ENCODE data around the gene PHF8.

PHF8 gene

GRCh38 chrX:53918702-53919101 is 125.6 kb downstream of the PHF8 start:
- H3K9me3 ChIP-seq (replicated peaks in 1 of 2; ENCODE audit: control insufficient read depth in 2 of 2, insufficient read depth in 1 of 2, low read depth in 1 of 2, low read length in 2 of 2) = no peaks in the 10 kb centered on the region
- H2BK12ac ChIP-seq (ENCODE audit: low read length) = no peak overlapping the region
- no peak overlapping the region for H2AK5ac ChIP-seq (ENCODE audit: low read depth, low read length)
- H4K8ac ChIP-seq (ENCODE audit: low read depth, low read length) = no peak overlapping the region
- H3K4me3 ChIP-seq (ENCODE audit: low read length in 2 of 2) = no peak overlapping the region
- no peak overlapping the region for H3K4me2 ChIP-seq (ENCODE audit: insufficient read depth, low read length, poor library complexity, severe bottlenecking)
- H3K27me3 ChIP-seq (ENCODE audit: control insufficient read depth in 3 of 3, insufficient read depth in 3 of 3, low read depth in 1 of 3, low read length in 3 of 3) = peaks cover 0 to 2% (median 0%) of the 10 kb centered on the region in 3 experiments
- no peak overlapping the region for H3K9ac ChIP-seq (ENCODE audit: low read depth, low read length, poor library complexity)
- H4K91ac ChIP-seq (ENCODE audit: low read depth, low read length, poor library complexity) = no peak overlapping the region
- no peaks in the 10 kb centered on the region for H3K36me3 ChIP-seq (replicated peaks in 1 of 2; ENCODE audit: control insufficient read depth in 2 of 2, insufficient read depth in 2 of 2, low read length in 2 of 2)
- no peak overlapping the region for H3K14ac ChIP-seq (ENCODE audit: low read length)
- H3K4ac ChIP-seq (ENCODE audit: low read length) = no peak overlapping the region
- no peak overlapping the region for H3K18ac ChIP-seq (ENCODE audit: low read length)
- no peak overlapping the region for H2BK120ac ChIP-seq (ENCODE audit: low read depth, low read length)
- no peaks in the 10 kb centered on the region for H3K4me1 ChIP-seq (ENCODE audit: control insufficient read depth in 2 of 2, insufficient read depth in 1 of 2, low read depth in 1 of 2, low read length in 2 of 2)
- no peak for DNase-seq (ENCODE audit: low spot score)
- H2BK15ac ChIP-seq (ENCODE audit: low read length) = no peak overlapping the region
- no peak overlapping the region for H2BK5ac ChIP-seq (ENCODE audit: low read length)
- no peak overlapping the region for H3K23ac ChIP-seq (ENCODE audit: low read depth, low read length, poor library complexity)
- no peaks in the 10 kb centered on the region for H3K79me1 ChIP-seq (ENCODE audit: low read depth, low read length)
- H2AFZ ChIP-seq (ENCODE audit: low read length) = no peak overlapping the region
- H3K27ac ChIP-seq (replicated peaks; ENCODE audit: low read length) = no peak overlapping the region

GRCh38 chrX:53900623-53901022 is 143.7 kb downstream of the PHF8 start:
- Histone ChIP-seq H3K4ac (ENCODE audit: low read length) (no peak overlapping the region), H4K8ac (ENCODE audit: low read depth, low read length) (no peak overlapping the region), H3K4me3 (ENCODE audit: low read length in 2 of 2) (no peak overlapping the region), H2AFZ (ENCODE audit: low read length) (no peak overlapping the region), H3K36me3 (replicated peaks in 1 of 2; ENCODE audit: control insufficient read depth in 2 of 2, insufficient read depth in 2 of 2, low read length in 2 of 2) (no peaks in the 10 kb centered on the region), H2BK12ac (ENCODE audit: low read length) (no peak overlapping the region), H2BK120ac (ENCODE audit: low read depth, low read length) (no peak overlapping the region), H4K91ac (ENCODE audit: low read depth, low read length, poor library complexity) (no peak overlapping the region), H3K9me3 (replicated peaks in 1 of 2; ENCODE audit: control insufficient read depth in 2 of 2, insufficient read depth in 1 of 2, low read depth in 1 of 2, low read length in 2 of 2) (no peaks in the 10 kb centered on the region), H2BK15ac (ENCODE audit: low read length) (no peak overlapping the region), H3K27ac (replicated peaks; ENCODE audit: low read length) (no peak overlapping the region), H3K9ac (ENCODE audit: low read depth, low read length, poor library complexity) (no peak overlapping the region), H3K23ac (ENCODE audit: low read depth, low read length, poor library complexity) (no peak overlapping the region), H2AK5ac (ENCODE audit: low read depth, low read length) (no peak overlapping the region), H3K27me3 (ENCODE audit: control insufficient read depth in 3 of 3, insufficient read depth in 3 of 3, low read depth in 1 of 3, low read length in 3 of 3) (no peaks in the 10 kb centered on the region), H3K79me1 (ENCODE audit: low read depth, low read length) (no peaks in the 10 kb centered on the region), H2BK5ac (ENCODE audit: low read length) (no peak overlapping the region), H3K4me1 (ENCODE audit: control insufficient read depth in 2 of 2, insufficient read depth in 1 of 2, low read depth in 1 of 2, low read length in 2 of 2) (no peaks in the 10 kb centered on the region), H3K14ac (ENCODE audit: low read length) (no peak overlapping the region), H3K18ac (ENCODE audit: low read length) (no peak overlapping the region), H3K4me2 (ENCODE audit: insufficient read depth, low read length, poor library complexity, severe bottlenecking) (no peak overlapping the region)
- WGBS, 2 donors (ENCODE audit: extremely low coverage in 2 of 2, insufficient read length in 2 of 2, insufficient replicate concordance in 1 of 2) = no CpG with 5 or more reads among the region's 5 CpGs
- DNase-seq (ENCODE audit: low spot score) = no peak

GRCh38 chrX:53895270-53895669 is 149.0 kb downstream of the PHF8 start:
- Histone ChIP-seq H2AFZ (ENCODE audit: low read length) (no peak overlapping the region), H3K4me2 (ENCODE audit: insufficient read depth, low read length, poor library complexity, severe bottlenecking) (no peak overlapping the region), H2BK5ac (ENCODE audit: low read length) (no peak overlapping the region), H3K9ac (ENCODE audit: low read depth, low read length, poor library complexity) (no peak overlapping the region), H3K4ac (ENCODE audit: low read length) (no peak overlapping the region), H3K79me1 (ENCODE audit: low read depth, low read length) (no peaks in the 10 kb centered on the region), H3K14ac (ENCODE audit: low read length) (no peak overlapping the region), H3K9me3 (replicated peaks in 1 of 2; ENCODE audit: control insufficient read depth in 2 of 2, insufficient read depth in 1 of 2, low read depth in 1 of 2, low read length in 2 of 2) (no peaks in the 10 kb centered on the region), H3K4me3 (ENCODE audit: low read length in 2 of 2) (no peak overlapping the region), H3K36me3 (replicated peaks in 1 of 2; ENCODE audit: control insufficient read depth in 2 of 2, insufficient read depth in 2 of 2, low read length in 2 of 2) (no peaks in the 10 kb centered on the region), H4K91ac (ENCODE audit: low read depth, low read length, poor library complexity) (no peak overlapping the region), H4K8ac (ENCODE audit: low read depth, low read length) (no peak overlapping the region), H3K27ac (replicated peaks; ENCODE audit: low read length) (no peak overlapping the region), H3K18ac (ENCODE audit: low read length) (no peak overlapping the region), H2BK15ac (ENCODE audit: low read length) (no peak overlapping the region), H3K27me3 (ENCODE audit: control insufficient read depth in 3 of 3, insufficient read depth in 3 of 3, low read depth in 1 of 3, low read length in 3 of 3) (no peaks in the 10 kb centered on the region), H3K23ac (ENCODE audit: low read depth, low read length, poor library complexity) (no peak overlapping the region), H3K4me1 (ENCODE audit: control insufficient read depth in 2 of 2, insufficient read depth in 1 of 2, low read depth in 1 of 2, low read length in 2 of 2) (no peaks in the 10 kb centered on the region), H2BK120ac (ENCODE audit: low read depth, low read length) (no peak overlapping the region), H2AK5ac (ENCODE audit: low read depth, low read length) (no peak overlapping the region), H2BK12ac (ENCODE audit: low read length) (no peak overlapping the region)
- no CpG with 5 or more reads among the region's 3 CpGs for WGBS, 2 donors (ENCODE audit: extremely low coverage in 2 of 2, insufficient read length in 2 of 2, insufficient replicate concordance in 1 of 2)
- DNase-seq (ENCODE audit: low spot score) = no peak

Small RNA genes within 50 kb of the gene (small RNA-seq; reads per million reads assigned to genes)
- 2.0 reads per million for gene RNA5SP505 (ENCODE audit: insufficient read depth)

Measured in neuronal stem cell (in vitro differentiated cells).